A549 (cell line): ENCODE data around the gene PHYH. TPM values are rescaled to one million over a fixed set of nuclear protein-coding genes. Genes with fewer than 3 reads are reported as not detected.

Experiments used
- ATAC-seq, 2 experiments: fragments of 200-7000 bp in 1 of 2; fragments of >200 bp in 1 of 2; cut with Nextera tagmentation in 1 of 2; cut with Tn5 transposase in 1 of 2; 3 replicates each; pipeline versions ENCODE4 v1.8.0 to v1.9.1; 2018 to 2020; ENCODE audit warnings: mild to moderate bottlenecking in 1 of 2, moderate library complexity in 1 of 2
- CTCF ChIA-PET: fragments of 300-600 bp; sonication (Branson Sonifier 250); formaldehyde crosslinking; extraction: SDS; loops from one replicate; lab custom pipeline; 2021; ENCODE audit warnings: antibody characterized with exemption, inconsistent platforms; lab: Yijun Ruan, JAX
- POLR2A ChIA-PET: fragments of 350-600 bp; formaldehyde crosslinking; extraction: SDS; loops from one replicate; lab custom pipeline; 2021; ENCODE audit warnings: antibody characterized with exemption, inconsistent platforms; lab: Yijun Ruan, JAX
- DNase-seq, 2 experiments: peaks; one replicate each; pipeline versions ENCODE4 v3.0.0 to v3.0.0-alpha.2; 2011 to 2016; ENCODE audit warnings: low read depth in 1 of 2, low spot score in 1 of 2
- FAIRE-seq: peaks from 2 replicates; lab custom pipeline; 2011; peaks lifted over from hg19 to GRCh38; lab: Jason Lieb, UNC
- H3K27ac ChIP-seq, 2 experiments: fragments of >200 bp; sonication (Bioruptor Twin); formaldehyde crosslinking; 3 replicates each; pipeline ENCODE4 v1.5.1; 2016 to 2017
- H3K4me1 ChIP-seq: fragments of >200 bp; sonication (Bioruptor Twin); formaldehyde crosslinking; 3 replicates; pipeline ENCODE4 v1.6.1; 2016
- H3K4me2 ChIP-seq: fragments of >200 bp; sonication (Bioruptor Twin); formaldehyde crosslinking; 3 replicates; pipeline ENCODE4 v1.6.1; 2016
- H3K4me3 ChIP-seq: fragments of >200 bp; sonication (Bioruptor Twin); formaldehyde crosslinking; 3 replicates; pipeline ENCODE4 v1.5.1; 2016
- H3K9me3 ChIP-seq: fragments of >200 bp; sonication (Bioruptor Twin); formaldehyde crosslinking; 3 replicates; pipeline ENCODE4 v1.6.1; 2016
- CBX2 ChIP-seq: fragments of 200-600 bp; sonication (generic); IDR thresholded peaks from 2 replicates; pipeline ENCODE4 v1.6.1; 2016; ENCODE audit warnings: low read depth, mild to moderate bottlenecking, borderline replicate concordance
- CBX8 ChIP-seq: fragments of 200-600 bp; sonication (generic); IDR thresholded peaks from 2 replicates; pipeline ENCODE4 v1.6.1; 2016
- E2F6 ChIP-seq: IDR thresholded peaks from 2 replicates; pipeline ENCODE4 v1.6.1; 2012; ENCODE audit warnings: low read depth, borderline replicate concordance
- EHMT2 ChIP-seq: fragments of 200-600 bp; sonication (generic); IDR thresholded peaks from 2 replicates; pipeline ENCODE4 v1.6.1; 2016; ENCODE audit warnings: antibody characterized with exemption, low read depth, mild to moderate bottlenecking, moderate library complexity
- ELK1 ChIP-seq: fragments of 150-350 bp; IDR thresholded peaks from 2 replicates; pipeline ENCODE4 v1.6.1; 2014; ENCODE audit warnings: low read depth, mild to moderate bottlenecking, low read length
- ESRRA ChIP-seq: fragments of 150-350 bp; IDR thresholded peaks from 2 replicates; pipeline ENCODE4 v1.6.1; 2014; ENCODE audit warnings: mild to moderate bottlenecking, low read length, borderline replicate concordance
- GATA3 ChIP-seq: IDR thresholded peaks from 2 replicates; pipeline ENCODE4 v1.6.1; 2012; ENCODE audit warnings: borderline replicate concordance
- HOXB5 ChIP-seq: fragments of 250-450 bp; sonication (Bioruptor Pico); IDR thresholded peaks from 2 replicates; pipeline ENCODE4 v1.5.0; 2020; ENCODE audit warnings: mild to moderate bottlenecking, moderate library complexity
- JUN ChIP-seq, 2 experiments: fragments of >200 bp; sonication (Bioruptor Twin); formaldehyde crosslinking; IDR thresholded peaks; 2 replicates in 1 of 2; 3 replicates in 1 of 2; pipeline ENCODE4 v1.6.1; 2016 to 2017
- JUNB ChIP-seq: fragments of >200 bp; sonication (Bioruptor Twin); formaldehyde crosslinking; IDR thresholded peaks from 2 replicates; pipeline ENCODE4 v1.6.1; 2016
- KDM5A ChIP-seq: fragments of 200-600 bp; sonication (generic); IDR thresholded peaks from 2 replicates; pipeline ENCODE4 v1.6.1; 2016; ENCODE audit warnings: antibody characterized with exemption, mild to moderate bottlenecking
- MAX ChIP-seq: IDR thresholded peaks from 2 replicates; pipeline ENCODE4 v1.6.1; 2012
- NR3C1 ChIP-seq: fragments of >200 bp; sonication (Bioruptor Twin); formaldehyde crosslinking; IDR thresholded peaks from 3 replicates; pipeline ENCODE4 v1.6.1; 2017
- PBX3 ChIP-seq: IDR thresholded peaks from 2 replicates; pipeline ENCODE4 v1.6.1; 2012
- PHF8 ChIP-seq: fragments of 200-600 bp; sonication (generic); IDR thresholded peaks from 2 replicates; pipeline ENCODE4 v1.6.1; 2016; ENCODE audit warnings: low read depth, mild to moderate bottlenecking, antibody characterized with exemption, moderate library complexity, borderline replicate concordance
- POLR2A ChIP-seq: IDR thresholded peaks from 2 replicates; pipeline ENCODE4 v1.6.1; 2012; ENCODE audit warnings: mild to moderate bottlenecking, low read length
- RARB ChIP-seq: fragments of 250-450 bp; sonication (Bioruptor Pico); IDR thresholded peaks from 2 replicates; pipeline ENCODE4 v1.8.0; 2021; ENCODE audit warnings: mild to moderate bottlenecking, moderate library complexity
- RCOR1 ChIP-seq: fragments of 150-350 bp; IDR thresholded peaks from 2 replicates; pipeline ENCODE4 v1.6.1; 2014; ENCODE audit warnings: antibody characterized with exemption, low read length, low read depth
- RNF2 ChIP-seq: fragments of 200-600 bp; sonication (generic); IDR thresholded peaks from 2 replicates; pipeline ENCODE4 v1.6.1; 2016; ENCODE audit warnings: low read depth, mild to moderate bottlenecking, antibody characterized with exemption, moderate library complexity, borderline replicate concordance
- SREBF2 ChIP-seq: fragments of 450-650 bp; IDR thresholded peaks from 2 replicates; pipeline ENCODE4 v1.6.1; 2014; ENCODE audit warnings: mild to moderate bottlenecking, moderate library complexity
- TFCP2L1 ChIP-seq: fragments of 250-450 bp; sonication (Bioruptor Pico); IDR thresholded peaks from 2 replicates; pipeline ENCODE4 v1.5.0; 2021; ENCODE audit warnings: mild to moderate bottlenecking
- ZC3H11A ChIP-seq: fragments of 450-650 bp; IDR thresholded peaks from 2 replicates; pipeline ENCODE4 v1.6.1; 2014; ENCODE audit warnings: antibody characterized with exemption, mild to moderate bottlenecking
- ZNF302 ChIP-seq: fragments of 250-450 bp; sonication (Bioruptor Pico); IDR thresholded peaks from 2 replicates; pipeline ENCODE4 v1.9.0; 2021; ENCODE audit warnings: inconsistent platforms, mild to moderate bottlenecking, moderate library complexity
- ZSCAN20 ChIP-seq: fragments of 250-450 bp; sonication (Bioruptor Pico); IDR thresholded peaks from 2 replicates; pipeline ENCODE4 v1.8.0; 2022; ENCODE audit warnings: mild to moderate bottlenecking, moderate library complexity
- WGBS: methylation state at CpG from one replicate; pipeline ENCODE4 v1.1.6; 2017; ENCODE audit errors: missing lambda C conversion rate; 5-methylcytosine and 5-hydroxymethylcytosine counted together
- polyA plus RNA-seq, 4 experiments: library from polyadenylated mRNA; depleted of rRNA in 3 of 4; stranded (reverse); fragments of >200 nt; fragmentation: RNase III in 1 of 4; extraction: RNeasy Plus Mini Kit Qiagen cat#74134 plus additional on column Dnase treatment in 1 of 4; gene quantifications; 2 replicates in 3 of 4; 3 replicates in 1 of 4; pipeline ENCODE4 v1.2.3, GENCODE V29; 2011 to 2017

Gene PHYH
- polyA plus RNA-seq, 2 of the 4 experiments (the other 2 are of a cell fraction), result 25.6 to 26.3 TPM

GRCh38 chr10:13347043-13347499 is 47.2 kb upstream of the PHYH start:
- no peak for TF ChIP-seq PBX3
- no peak for TF ChIP-seq RCOR1
- TF ChIP-seq PHF8, result peak; percentile 78
- TF ChIP-seq, all 56 proteins: peak for 1
- ChIA-PET POLR2A (no interaction called here), CTCF (no interaction called here)
- Histone ChIP-seq H3K27ac (peak overlapping the region; percentile 98 to 100), H3K9me3 (no peaks in the 10 kb centered on the region), H3K4me3 (peak overlapping the region; percentile 89), H3K4me2 (peak overlapping the region; percentile 98), H3K4me1 (peaks cover 12% of the 10 kb centered on the region)
- FAIRE-seq (no peak), ATAC-seq (peak; percentile 24 to 49; a peak in 5 of 6 replicates), DNase-seq (peak; percentile 17 to 24)
- 2% methylated on average over 28 of the region's 47 CpGs for WGBS

DNA sequence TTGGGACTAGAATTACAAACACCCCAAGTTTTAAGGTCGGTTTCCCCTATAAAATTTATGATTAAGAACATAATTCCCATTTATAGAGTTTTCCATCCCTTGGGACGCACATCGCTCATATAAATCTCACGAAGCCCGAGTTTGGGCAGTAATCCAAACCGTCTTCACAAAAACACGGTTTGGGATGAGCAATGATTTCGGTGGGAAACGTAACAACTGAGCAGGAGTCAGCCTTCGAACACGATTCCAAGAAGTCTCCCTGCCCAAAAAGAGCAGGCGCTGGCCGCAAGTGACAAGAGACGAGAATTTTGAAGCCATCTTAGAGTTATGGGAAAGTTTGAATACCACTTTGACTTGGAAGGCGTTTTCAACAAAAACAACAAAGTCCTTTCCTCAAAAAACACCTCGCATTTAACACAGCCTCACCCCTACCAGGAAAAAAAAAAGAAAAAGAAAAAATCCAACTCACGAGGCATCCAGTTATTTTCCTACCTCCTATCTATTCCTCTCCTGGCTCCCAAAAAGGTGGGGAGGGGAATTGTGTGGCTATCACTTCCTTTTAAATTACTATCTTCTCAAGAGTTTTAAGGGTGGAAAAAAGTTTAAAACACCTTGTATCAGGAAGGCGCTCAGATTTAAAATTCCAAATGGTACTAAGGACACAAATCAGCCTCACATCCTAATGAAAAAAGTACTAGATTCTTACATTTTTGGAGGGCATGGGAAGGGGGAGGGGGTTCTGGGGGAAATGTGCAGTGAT is 46.6 kb upstream of the PHYH start:
- peak overlapping the region; percentile 89 for H3K4me3 ChIP-seq
- peak overlapping the region; percentile 98 to 100 for H3K27ac ChIP-seq
- TF ChIP-seq ZSCAN20 (CRISPR knock-in tag) (no peak), RNF2 (no peak), CBX2 (no peak), NR3C1 (no peak), JUN (IDR thresholded peaks at IDR 0.05) (no peak), E2F6 (no peak), KDM5A (peak; percentile 25; the same call in 1 of the 2 replicates)
- no peaks in the 10 kb centered on the region for H3K9me3 ChIP-seq
- peaks cover 12% of the 10 kb centered on the region for H3K4me1 ChIP-seq
- 24% methylated on average over 18 of the region's 18 CpGs for WGBS
- ChIA-PET CTCF (no interaction called here), POLR2A (no interaction called here)
- ATAC-seq (no peak), FAIRE-seq (no peak), DNase-seq (peak in 1 of 2 experiments; percentile 28)
- peak overlapping the region; percentile 98 for H3K4me2 ChIP-seq

DNA sequence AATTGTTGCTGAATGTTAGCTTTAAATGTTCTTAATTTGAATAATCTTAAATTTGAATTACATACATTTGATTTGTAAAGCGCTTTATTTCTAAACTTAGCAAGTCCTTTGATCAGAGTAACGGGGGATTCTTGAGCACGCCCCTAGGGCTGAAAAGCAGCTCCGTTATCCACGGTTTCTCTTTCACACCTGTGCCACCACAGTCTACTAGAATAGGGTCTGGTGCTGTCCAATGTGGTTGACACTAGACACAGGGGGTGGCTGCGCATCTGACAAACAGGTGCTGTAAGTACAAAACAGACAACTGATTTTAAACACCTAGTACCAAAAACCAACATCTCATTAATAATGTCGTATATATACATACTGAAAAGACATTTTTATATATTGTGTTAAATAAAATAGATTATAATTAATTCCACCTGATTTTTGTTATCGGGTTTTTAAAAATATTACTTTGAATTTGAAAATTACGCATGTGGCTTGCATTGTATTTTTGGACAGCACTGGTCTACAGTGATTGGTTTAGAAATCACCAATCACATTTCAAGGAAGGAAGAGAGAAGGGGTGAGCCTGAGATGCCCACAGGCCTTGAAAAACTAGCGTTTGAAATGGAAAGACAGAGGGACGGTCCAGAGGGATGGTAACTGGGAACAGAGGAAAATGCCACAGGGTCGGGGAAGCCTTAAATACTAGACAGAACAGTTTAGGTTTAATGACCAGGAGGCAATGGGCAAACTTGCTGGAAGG is 40.9 kb upstream of the PHYH start:
- no peak for FAIRE-seq
- ChIA-PET CTCF (no interaction called here), POLR2A (interaction anchor here (0.6 kb wide), 1 partner anchor 267 kb away, joined by 4 read pairs; no protein-coding TSS in a partner anchor)
- no peak for TF ChIP-seq EHMT2
- TF ChIP-seq ZNF302 (CRISPR knock-in tag), result no peak
- TF ChIP-seq SREBF2, result no peak
- no peak for TF ChIP-seq ELK1
- TF ChIP-seq RCOR1, result no peak
- no peak for TF ChIP-seq POLR2A
- 91% methylated on average over 12 of the region's 12 CpGs for WGBS
- ATAC-seq, result no peak
- H3K27ac ChIP-seq, result no peak overlapping the region
- no peak overlapping the region for H3K4me3 ChIP-seq
- no peaks in the 10 kb centered on the region for H3K9me3 ChIP-seq
- DNase-seq, result no peak
- H3K4me2 ChIP-seq, result no peak overlapping the region
- H3K4me1 ChIP-seq, result peaks cover under 1% of the 10 kb centered on the region; the same call in 1 of the 3 replicates

- TF ChIP-seq ESRRA, result no peak
- TF ChIP-seq GATA3, result no peak
- no peak for TF ChIP-seq MAX
- no peak for TF ChIP-seq RARB
- TF ChIP-seq EHMT2, result no peak
- no peak for TF ChIP-seq CBX8
- TF ChIP-seq JUNB, result no peak
- no peak for TF ChIP-seq HOXB5 (CRISPR knock-in tag)
- no peak for TF ChIP-seq TFCP2L1 (CRISPR knock-in tag)
- no peak for TF ChIP-seq JUN (IDR thresholded peaks at IDR 0.05)
- TF ChIP-seq ZC3H11A, result no peak
- TF ChIP-seq, all 56 proteins: peak for 0
- DNase-seq (no peak), ATAC-seq (no peak), FAIRE-seq (no peak)
- ChIA-PET POLR2A (no interaction called here), CTCF (no interaction called here)
- no peaks in the 10 kb centered on the region for H3K9me3 ChIP-seq
- no peak overlapping the region for H3K4me3 ChIP-seq
- no peak overlapping the region for H3K4me2 ChIP-seq
- WGBS, result 87% methylated on average over 9 of the region's 9 CpGs
- no peaks in the 10 kb centered on the region for H3K4me1 ChIP-seq
- H3K27ac ChIP-seq, result no peak overlapping the region
Measured at GRCh38 chr10:13340068-13340467, 40.2 kb upstream of the PHYH start.
